Erythroblast (primary cell): Measurements from ENCODE around the gene RDH12.

ENCODE experiments used
- GATA1 ChIP-seq: IDR thresholded peaks from 2 replicates; pipeline ENCODE4 v1.6.1; 2011; ENCODE audit warnings: low read depth, mild to moderate bottlenecking, control low read depth, low read length, moderate library complexity
- POLR2A ChIP-seq: IDR thresholded peaks from 2 replicates; pipeline ENCODE4 v1.6.1; 2011; ENCODE audit warnings: mild to moderate bottlenecking, low read length

GRCh38 chr14:67690011-67690410, 11.7 kb upstream of the RDH12 start:
- TF ChIP-seq POLR2A (no peak), GATA1 (no peak)
